Measurements from ENCODE around the gene ACCSL. TPM values are rescaled to one million over a fixed set of nuclear protein-coding genes. Genes with fewer than 3 reads are reported as not detected.

ACCSL gene
- total and polyA plus RNA-seq, 2 donors (not counting 1 experiment from before 2014, with no cell fraction given) = not detected

- H3K9me3 Mint-ChIP-seq (ENCODE audit: insufficient read depth) = no peaks in the 10 kb centered on the region
- no peak for ATAC-seq (ENCODE audit: low read depth)
- Histone ChIP-seq H3K79me2 (ENCODE audit: control insufficient read depth, insufficient read depth, low read length) (no peaks in the 10 kb centered on the region), H3K27ac (ENCODE audit: low read length in 2 of 2) (no peak overlapping the region), H3K27me3 (replicated peaks in 1 of 4; ENCODE audit: control extremely low read depth in 1 of 4, control insufficient read depth in 3 of 4, insufficient read depth in 4 of 4, low read length in 3 of 4) (peaks cover 0 to 4% (median 0%) of the 10 kb centered on the region in 4 experiments), H3K4me3 (ENCODE audit: control extremely low read depth in 1 of 5, extremely low read depth in 1 of 5, insufficient read depth in 1 of 5, low read depth in 2 of 5, low read length in 4 of 5) (no peak overlapping the region), H4K20me1 (ENCODE audit: control insufficient read depth, insufficient read depth, low read length, poor library complexity, severe bottlenecking) (no peaks in the 10 kb centered on the region), H2AFZ (ENCODE audit: insufficient read depth, low read depth, low read length, poor library complexity, severe bottlenecking) (no peak overlapping the region), H3K4me2 (replicated peaks; ENCODE audit: low read depth, low read length, poor library complexity, severe bottlenecking) (no peak overlapping the region), H3K36me3 (replicated peaks in 1 of 2; ENCODE audit: control extremely low read depth in 1 of 2, control insufficient read depth in 1 of 2, extremely low read depth in 1 of 2, insufficient read depth in 2 of 2, low read length in 1 of 2) (no peaks in the 10 kb centered on the region), H3K4me1 (ENCODE audit: control insufficient read depth in 2 of 2, insufficient read depth in 2 of 2, low read length in 2 of 2) (no peaks in the 10 kb centered on the region), H3K9me3 (ENCODE audit: control extremely low read depth in 1 of 3, control insufficient read depth in 2 of 3, insufficient read depth in 1 of 3, low read length in 2 of 3) (no peaks in the 10 kb centered on the region), H3K9ac (ENCODE audit: low read length) (no peak overlapping the region)
- no peak for DNase-seq
- H3K27me3 Mint-ChIP-seq = peaks cover 13% of the 10 kb centered on the region
- ChIA-PET POLR2A (no interaction called here), CTCF (no interaction called here)
- no peaks in the 10 kb centered on the region for H3K4me1 Mint-ChIP-seq
- WGBS (ENCODE audit: insufficient coverage) = 75% methylated on average over 9 of the region's 14 CpGs
- no peak for TF ChIP-seq EZH2 (IDR thresholded peaks at IDR 0.05; ENCODE audit: borderline replicate concordance, insufficient read depth, low read depth, low read length, poor library complexity, severe bottlenecking)
- no peak for TF ChIP-seq CTCF (IDR thresholded peaks at IDR 0.05)
- H3K27ac Mint-ChIP-seq = no peak overlapping the region
- no peak overlapping the region for H3K4me3 Mint-ChIP-seq
- intact Hi-C loops (cut with micrococcal nuclease) = no loop called here
Measured at GRCh38 chr11:44005063-44005701, 42.6 kb upstream of the ACCSL start.

GRCh38 chr11:44005956-44006355 lies 41.8 kb upstream of the ACCSL start:
- Mint-ChIP-seq H3K27me3 (peaks cover 18% of the 10 kb centered on the region), H3K9me3 (ENCODE audit: insufficient read depth) (no peaks in the 10 kb centered on the region), H3K4me3 (no peak overlapping the region), H3K4me1 (no peaks in the 10 kb centered on the region), H3K27ac (no peak overlapping the region)
- TF ChIP-seq CTCF (IDR thresholded peaks at IDR 0.05) = no peak
- no peak for TF ChIP-seq EZH2 (IDR thresholded peaks at IDR 0.05; ENCODE audit: borderline replicate concordance, insufficient read depth, low read depth, low read length, poor library complexity, severe bottlenecking)
- POLR2A ChIA-PET = no interaction called here
- intact Hi-C loops (cut with micrococcal nuclease) = no loop called here
- Histone ChIP-seq H3K27me3 (replicated peaks in 1 of 4; ENCODE audit: control extremely low read depth in 1 of 4, control insufficient read depth in 3 of 4, insufficient read depth in 4 of 4, low read length in 3 of 4) (peaks cover 0 to 4% (median 0%) of the 10 kb centered on the region in 4 experiments), H3K36me3 (replicated peaks in 1 of 2; ENCODE audit: control extremely low read depth in 1 of 2, control insufficient read depth in 1 of 2, extremely low read depth in 1 of 2, insufficient read depth in 2 of 2, low read length in 1 of 2) (no peaks in the 10 kb centered on the region), H3K4me2 (replicated peaks; ENCODE audit: low read depth, low read length, poor library complexity, severe bottlenecking) (no peak overlapping the region), H3K27ac (ENCODE audit: low read length in 2 of 2) (no peak overlapping the region), H4K20me1 (ENCODE audit: control insufficient read depth, insufficient read depth, low read length, poor library complexity, severe bottlenecking) (no peaks in the 10 kb centered on the region), H3K9me3 (ENCODE audit: control extremely low read depth in 1 of 3, control insufficient read depth in 2 of 3, insufficient read depth in 1 of 3, low read length in 2 of 3) (no peaks in the 10 kb centered on the region), H3K4me3 (ENCODE audit: control extremely low read depth in 1 of 5, extremely low read depth in 1 of 5, insufficient read depth in 1 of 5, low read depth in 2 of 5, low read length in 4 of 5) (no peak overlapping the region), H3K4me1 (ENCODE audit: control insufficient read depth in 2 of 2, insufficient read depth in 2 of 2, low read length in 2 of 2) (no peaks in the 10 kb centered on the region), H3K9ac (ENCODE audit: low read length) (no peak overlapping the region), H2AFZ (ENCODE audit: insufficient read depth, low read depth, low read length, poor library complexity, severe bottlenecking) (no peak overlapping the region), H3K79me2 (ENCODE audit: control insufficient read depth, insufficient read depth, low read length) (no peaks in the 10 kb centered on the region)
- DNase-seq = no peak
- ATAC-seq (ENCODE audit: low read depth) = no peak
- CTCF ChIA-PET = no interaction called here
- 50% methylated on average over 1 of the region's 1 CpG for WGBS (ENCODE audit: insufficient coverage)

Measured in B cell (primary cell).